ENCODE measurements around the gene UBXN4.
"Not testable (repeated sequence)": the region's sequence is repeated elsewhere in the genome, so short reads cannot be mapped to it uniquely, and the experiment has no call there.

Gene UBXN4

DNA sequence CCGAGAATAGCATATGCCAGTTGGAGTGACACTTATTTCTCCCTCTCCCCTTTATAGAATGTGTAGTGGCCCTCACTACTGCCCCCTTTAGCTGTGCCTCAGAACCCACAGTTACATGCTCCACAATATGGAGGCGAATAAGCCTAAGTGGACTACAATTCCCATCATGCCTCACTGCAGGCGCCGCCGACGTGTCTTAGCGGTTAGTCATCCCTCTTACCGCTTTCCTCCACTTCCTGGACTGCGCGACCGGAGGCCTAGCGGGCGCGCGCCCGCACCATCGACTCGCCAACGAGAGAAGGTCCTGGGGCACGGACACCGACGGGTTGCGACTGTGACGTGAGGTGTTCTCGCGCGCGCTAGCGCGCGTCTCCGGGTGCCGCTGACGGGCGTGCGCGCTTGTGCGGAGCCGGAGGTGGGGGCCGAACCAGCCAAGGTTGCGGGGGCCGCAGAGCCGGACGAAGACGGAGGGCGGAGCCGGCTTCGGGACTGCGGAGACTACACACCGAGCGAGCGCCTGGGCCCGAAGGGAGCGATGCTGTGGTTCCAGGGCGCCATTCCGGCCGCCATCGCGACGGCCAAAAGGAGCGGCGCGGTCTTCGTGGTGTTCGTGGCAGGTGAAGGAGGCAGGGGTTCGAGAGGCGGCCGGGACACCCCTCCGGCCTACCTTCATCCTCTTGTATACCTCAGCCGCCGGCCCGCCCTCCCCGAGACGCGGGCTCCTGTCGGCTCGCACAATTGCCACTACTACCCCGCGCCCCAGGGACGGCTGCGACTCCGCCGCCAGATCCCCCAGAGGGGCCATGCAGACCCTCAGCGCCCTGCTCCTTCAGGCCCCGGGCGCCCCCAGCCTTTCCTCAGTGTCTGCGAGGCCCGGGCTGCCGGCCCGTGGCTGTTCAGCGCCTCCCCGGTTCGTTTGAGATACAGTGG, at the start of gene UBXN4:
TSS of gene UBXN4 (plus strand) at position 461 of the 930 bp plus-strand sequence. CDS start at position 536, 75 bp downstream.
- DNase-seq (ENCODE audit: low read depth in 3 of 3), result peak; percentile 89 to 96 (median 90)

DNA sequence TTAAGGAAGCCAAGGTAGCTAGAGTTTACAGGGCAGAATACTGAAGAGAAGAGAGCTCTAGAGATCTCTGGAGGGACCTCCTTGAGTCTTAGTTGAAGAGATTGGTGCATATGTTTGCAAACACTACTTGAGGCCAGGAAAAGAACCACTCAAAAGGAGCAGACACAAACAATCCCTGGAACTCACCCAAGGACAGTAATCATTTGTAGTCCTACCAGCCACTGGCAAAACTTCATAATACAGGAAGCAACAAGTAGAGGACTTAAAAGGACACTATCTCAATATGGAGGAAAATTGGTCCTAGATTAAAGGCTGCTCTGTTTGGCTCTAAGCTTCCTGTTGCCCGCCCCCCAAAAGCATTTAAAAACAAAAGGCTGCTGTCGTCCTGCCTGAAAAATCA, 46.9 kb upstream of the UBXN4 start:
- no peak for DNase-seq (ENCODE audit: low read depth in 3 of 3)

DNA sequence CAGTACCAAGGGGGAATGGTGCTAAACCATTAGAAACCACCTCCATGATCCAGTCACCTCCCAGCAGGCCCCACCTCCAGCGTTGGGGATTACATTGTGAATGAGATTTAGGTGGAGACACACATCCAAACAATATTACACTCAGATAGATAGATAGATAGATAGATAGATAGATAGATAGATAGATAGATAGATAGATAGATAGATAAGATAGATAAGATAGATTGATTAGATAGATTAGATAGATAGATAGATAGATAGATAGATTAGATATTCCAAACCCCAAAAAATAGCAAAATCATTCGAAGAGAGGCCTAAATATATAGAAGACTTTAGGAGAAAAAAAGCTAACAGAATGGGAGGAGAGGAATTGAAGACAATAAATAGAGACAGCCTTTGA, 42.8 kb upstream of the UBXN4 start:
- no peak for DNase-seq (ENCODE audit: low read depth in 3 of 3)

- no peak for DNase-seq (ENCODE audit: low read depth in 3 of 3)
These were observed 40.2 kb upstream of the UBXN4 start for GRCh38 chr2:135701442-135701841.

GRCh38 chr2:135703300-135703699, 38.4 kb upstream of the UBXN4 start:
- no peak for DNase-seq (ENCODE audit: low read depth in 3 of 3)

- DNase-seq (ENCODE audit: low read depth in 3 of 3), result not testable (repeated sequence)
These were observed 37.6 kb upstream of the UBXN4 start for GRCh38 chr2:135704075-135704474.

DNA sequence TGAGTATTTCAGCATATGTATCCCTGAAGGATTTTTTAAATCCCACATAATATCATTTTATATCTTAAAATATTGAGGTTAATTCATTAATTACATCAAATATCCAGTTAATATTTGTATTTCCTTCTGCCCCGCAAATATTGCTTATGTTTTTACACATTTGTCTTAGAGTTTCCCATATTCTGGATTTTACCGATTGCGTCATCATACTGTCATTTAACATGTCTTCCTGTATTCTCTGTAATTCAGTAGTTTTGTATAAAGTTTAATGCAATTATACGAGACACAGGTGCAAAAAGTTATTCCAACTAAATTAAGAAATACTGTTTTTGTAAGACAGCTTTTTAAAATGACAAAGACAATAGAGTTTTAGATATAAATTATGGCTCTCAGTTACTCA, 33.5 kb upstream of the UBXN4 start:
- no peak for DNase-seq (ENCODE audit: low read depth in 3 of 3)

- peak; percentile 45 to 56 (median 52) for DNase-seq (ENCODE audit: low read depth in 3 of 3)
These were observed 31.7 kb upstream of the UBXN4 start for GRCh38 chr2:135709992-135710391.

GRCh38 chr2:135715086-135715485, 26.6 kb upstream of the UBXN4 start:
- DNase-seq (ENCODE audit: low read depth in 3 of 3), result not testable (repeated sequence)

DNA sequence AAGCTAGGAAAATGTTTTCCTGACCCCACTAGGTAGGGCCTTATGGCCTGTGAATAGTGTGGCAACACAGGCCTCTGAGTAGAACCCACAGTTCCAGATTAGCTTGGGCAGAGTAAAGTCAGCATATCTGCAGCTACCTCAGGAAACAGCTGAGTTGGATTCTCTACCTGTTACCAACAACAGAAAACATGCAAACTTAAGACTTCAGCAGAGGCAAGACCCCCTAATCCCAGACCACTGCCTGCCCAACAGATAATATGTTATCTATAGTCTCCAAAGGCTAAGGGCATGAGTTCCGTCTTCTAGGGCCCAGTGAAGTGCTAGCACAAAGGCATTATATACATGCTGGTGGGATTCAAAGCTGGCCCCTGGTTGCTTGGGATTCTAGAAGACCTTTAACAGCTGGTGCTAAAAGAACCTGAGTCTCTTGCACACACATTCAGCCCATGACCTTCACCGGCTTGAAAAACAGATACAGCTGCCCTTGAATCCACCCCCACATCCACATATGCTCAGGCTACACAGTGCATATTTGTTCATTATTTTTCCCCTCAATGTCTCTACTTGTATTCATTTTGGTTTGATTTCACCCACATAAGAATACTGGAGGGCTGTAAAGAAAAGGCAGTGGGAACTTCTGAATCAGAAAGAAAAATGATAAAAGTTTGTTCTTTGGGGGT, 13.5 kb upstream of the UBXN4 start:
- DNase-seq (ENCODE audit: low read depth in 3 of 3), result no peak

GRCh38 chr2:135732561-135732960, 9.1 kb upstream of the UBXN4 start:
- no peak for DNase-seq (ENCODE audit: low read depth in 3 of 3)

GRCh38 chr2:135733045-135733444, 8.6 kb upstream of the UBXN4 start:
- no peak for DNase-seq (ENCODE audit: low read depth in 3 of 3)

DNA sequence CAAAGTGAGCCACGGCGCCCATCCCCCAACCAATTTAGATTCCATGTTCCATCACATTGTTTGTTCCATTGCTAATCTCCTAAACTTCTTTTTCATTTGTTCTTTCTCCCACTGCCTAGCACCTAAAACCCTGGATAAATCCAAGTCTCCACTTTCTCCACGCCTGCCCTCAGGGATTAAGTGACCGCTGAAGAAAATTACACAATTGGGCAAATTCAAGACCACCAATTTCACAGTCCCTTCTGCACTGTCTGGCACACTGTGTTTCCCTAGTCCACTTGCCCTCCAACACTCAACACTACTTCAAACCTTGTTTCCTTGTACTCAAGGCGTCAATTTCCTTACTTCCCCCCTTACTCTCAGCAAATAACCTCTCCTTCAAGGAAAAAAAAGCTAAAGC, 5.1 kb upstream of the UBXN4 start:
- DNase-seq (ENCODE audit: low read depth in 3 of 3), result no peak

DNA sequence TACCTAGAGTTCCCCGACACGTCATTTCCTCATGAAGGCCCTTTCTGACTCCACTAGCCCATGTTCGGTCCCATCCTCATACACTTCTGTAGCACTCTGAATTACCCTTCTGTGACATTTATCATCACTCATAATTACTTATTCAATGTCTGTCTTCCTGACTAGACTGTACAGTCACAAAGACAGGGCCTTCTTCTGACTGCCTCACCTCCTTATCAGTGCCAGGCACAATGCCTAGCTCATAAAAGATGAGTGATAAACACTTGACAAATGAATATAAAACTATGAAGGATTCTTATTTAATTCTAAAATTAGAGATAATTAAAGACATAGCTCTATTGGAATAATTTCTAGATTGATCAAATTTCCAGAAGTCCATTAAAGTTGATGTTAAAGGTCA, 1.4 kb upstream of the UBXN4 start:
- no peak for DNase-seq (ENCODE audit: low read depth in 3 of 3)

DNA sequence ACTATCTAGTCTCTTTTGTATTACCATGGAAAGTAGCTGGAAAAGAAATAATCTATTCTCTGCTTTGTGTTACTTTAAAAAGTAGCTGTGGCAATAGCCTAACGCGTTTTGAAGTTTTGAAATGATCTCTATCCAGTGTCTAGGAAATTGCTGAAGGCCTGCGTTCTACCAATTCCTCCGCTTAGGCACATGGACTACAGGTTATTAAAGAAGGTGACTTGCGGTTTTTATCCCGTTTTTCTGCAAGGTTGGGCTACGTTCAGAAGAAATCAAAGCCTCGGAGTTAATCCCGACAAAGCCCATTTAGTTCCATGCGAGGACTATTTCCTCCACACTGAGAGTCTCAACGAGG, 636 bp upstream of the UBXN4 start:
- DNase-seq (ENCODE audit: low read depth in 3 of 3), result no peak

GRCh38 chr2:135742325-135742757, 686 bp downstream of the UBXN4 start:
- peak in 1 of 3 donors; percentile 2 for DNase-seq (ENCODE audit: low read depth in 3 of 3)

DNA sequence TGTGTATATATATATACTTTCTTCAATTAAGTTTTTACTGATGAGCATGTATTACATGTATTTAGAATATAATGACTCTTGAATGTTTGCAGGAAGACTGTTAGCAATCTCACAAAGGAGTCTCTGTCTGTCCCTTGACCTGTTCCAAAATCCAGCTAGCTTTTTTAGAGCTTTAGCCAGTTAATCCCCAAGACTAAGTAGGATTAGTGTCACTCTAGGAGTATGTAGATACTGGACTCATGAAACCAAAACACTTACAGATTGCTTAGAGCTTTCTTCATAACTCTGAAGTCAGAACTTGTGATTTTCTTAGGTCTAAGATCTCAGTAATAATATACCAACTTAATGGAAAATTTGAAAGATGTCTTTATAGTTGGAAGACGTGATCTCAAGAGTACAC, 2.2 kb downstream of the UBXN4 start:
- DNase-seq (ENCODE audit: low read depth in 3 of 3), result no peak

DNA sequence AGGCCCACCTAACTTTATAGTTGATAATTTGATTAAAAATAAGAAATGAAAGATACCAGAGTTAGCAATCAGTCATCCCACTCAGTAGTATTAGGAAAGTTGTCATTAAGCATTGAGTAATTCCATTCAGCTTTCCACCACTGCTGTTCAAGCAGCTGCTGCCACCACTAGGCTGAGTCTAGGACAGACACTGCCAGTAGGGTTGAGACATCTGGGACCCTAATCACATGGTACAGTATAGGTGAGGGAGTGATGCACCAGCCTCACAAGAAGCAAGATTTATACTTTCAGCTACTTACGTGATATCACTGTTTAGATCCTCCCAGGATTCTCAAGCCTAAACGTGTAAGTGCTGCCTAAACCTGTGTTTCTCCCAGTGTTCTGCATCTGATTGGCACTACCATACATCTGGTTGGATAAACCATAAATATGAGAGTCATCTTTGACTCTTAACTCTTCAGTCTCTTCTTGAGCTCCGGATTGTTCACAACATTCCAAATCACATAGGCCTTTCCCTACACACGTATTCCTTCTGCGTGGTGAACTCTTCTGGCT, 3.2 kb downstream of the UBXN4 start:
- DNase-seq (ENCODE audit: low read depth in 3 of 3), result peak; percentile 5 to 24 (median 6)

- DNase-seq (ENCODE audit: low read depth in 3 of 3), result no peak
These were observed 3.9 kb downstream of the UBXN4 start for GRCh38 chr2:135745545-135745944.

DNA sequence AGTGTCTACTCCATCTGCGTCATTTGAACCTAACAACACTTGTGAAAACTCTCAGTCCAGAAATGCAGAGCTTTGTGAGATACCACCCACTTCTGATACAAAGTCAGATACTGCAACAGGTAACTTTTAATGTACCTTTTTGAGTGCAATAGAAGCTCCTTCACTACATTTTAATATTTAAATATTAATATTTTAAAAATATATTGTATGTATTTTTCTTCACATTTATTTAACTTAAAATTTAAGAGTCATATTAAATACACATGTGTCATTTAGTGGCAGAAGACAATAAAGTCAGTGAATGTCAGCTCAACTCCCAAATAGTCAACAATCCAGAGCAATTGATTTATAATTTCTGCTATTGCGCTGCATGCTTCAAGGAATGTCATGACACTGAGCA, 13.9 kb downstream of the UBXN4 start:
- DNase-seq (ENCODE audit: low read depth in 3 of 3), result no peak

GRCh38 chr2:135756692-135757091, 15.0 kb downstream of the UBXN4 start:
- no peak for DNase-seq (ENCODE audit: low read depth in 3 of 3)

DNA sequence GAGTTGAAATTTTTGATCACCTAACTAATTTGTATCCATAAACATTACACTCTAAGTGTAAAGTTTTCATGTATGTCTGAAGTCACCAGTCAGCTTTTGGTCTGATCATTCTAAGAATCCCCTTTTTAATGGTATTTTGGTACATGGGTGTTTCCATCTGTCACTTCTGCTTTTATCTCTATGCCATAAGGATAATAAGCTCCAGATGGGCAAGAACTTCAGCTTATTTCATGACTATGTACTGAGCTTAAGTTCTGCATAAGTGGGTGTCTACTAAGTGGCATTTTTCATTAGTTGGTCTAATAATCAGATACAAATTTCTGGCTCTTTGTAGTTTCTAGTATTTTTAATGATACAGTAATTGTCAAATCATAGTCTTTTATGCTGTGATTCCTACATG, 20.4 kb downstream of the UBXN4 start:
- DNase-seq (ENCODE audit: low read depth in 3 of 3), result no peak

DNA sequence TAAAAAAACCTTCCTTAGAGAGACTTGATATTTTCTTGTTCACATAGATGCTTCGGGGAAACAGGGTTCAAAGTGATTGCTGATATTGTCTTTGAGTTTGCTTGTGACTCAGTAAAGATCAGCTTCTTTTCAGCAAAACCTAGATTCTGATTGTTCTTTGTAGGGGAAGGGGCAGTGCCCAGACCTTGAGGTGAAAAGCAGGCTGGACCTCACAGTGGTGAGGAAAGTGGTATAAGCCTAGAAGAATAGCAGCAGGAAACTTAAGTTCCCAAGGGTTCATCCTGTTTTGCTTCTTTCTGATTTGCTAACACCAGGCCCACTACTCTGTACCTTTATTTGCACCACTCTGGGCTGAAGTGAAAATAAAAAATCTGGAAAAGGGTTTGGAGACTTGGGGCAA, 20.9 kb downstream of the UBXN4 start:
- no peak for DNase-seq (ENCODE audit: low read depth in 3 of 3)

All from stimulated activated CD4-positive, alpha-beta T cell treated with anti-CD3 and anti-CD28 coated beads, TNF-alpha, amount 100 ng/mL, for 48 hours (primary cell).